K562 (cell line): ENCODE measurements around the gene DGAT2. TPM values are rescaled to one million over a fixed set of nuclear protein-coding genes. Genes with fewer than 3 reads are reported as not detected.

Experiments used
- ATAC-seq: fragments of 200-7000 bp; cut with Tn5 transposase; 3 replicates; pipeline ENCODE4 v1.9.1; 2020; ENCODE audit warnings: moderate library complexity
- BruUV-seq: library from RNA; stranded (reverse); fragments of 400-500 nt; replicated peaks from 2 replicates; lab custom pipeline; 2021; lab: Mats Ljungman, UMichigan
- CTCF ChIA-PET: fragments of 300-600 bp; formaldehyde crosslinking; extraction: SDS; loops from one replicate; lab custom pipeline; 2021; ENCODE audit warnings: low intra/inter-chr PET ratio; lab: Yijun Ruan, JAX
- POLR2A ChIA-PET: fragments of 300-600, 350-650 bp; sonication (Branson Sonifier 250); formaldehyde crosslinking; extraction: SDS; loops from one replicate; lab custom pipeline; 2021; ENCODE audit warnings: antibody characterized with exemption, inconsistent platforms; lab: Yijun Ruan, JAX
- DNase-seq, 4 experiments: peaks; one replicate each; pipeline versions ENCODE4 v3.0.0 to v3.0.0-alpha.2; 2011 to 2018; ENCODE audit warnings: low spot score in 3 of 4, mixed read lengths in 3 of 4; ENCODE audit errors: extremely low read depth in 1 of 4
- FAIRE-seq: peaks from 2 replicates; lab custom pipeline; 2011; peaks lifted over from hg19 to GRCh38; lab: Jason Lieb, UNC
- H2AFZ ChIP-seq: 2 replicates; pipeline ENCODE4 v1.6.0; 2011; ENCODE audit warnings: low read depth, low read length, control low read depth, inconsistent platforms
- H3K27ac ChIP-seq: fragments of 200-600 bp; 3 replicates; pipeline ENCODE4 v1.8.0; 2011; ENCODE audit warnings: low read depth, mild to moderate bottlenecking, control low read depth, inconsistent platforms, low read length, moderate library complexity, mixed read lengths; ENCODE audit errors: extremely low read depth
- H3K27me3 ChIP-seq, 2 experiments: fragments of 300-600 bp in 1 of 2; 2 replicates in 1 of 2; 3 replicates in 1 of 2; pipeline versions ENCODE4 v1.6.0 to v1.8.0; 2011; ENCODE audit warnings: inconsistent platforms in 2 of 2, low read length in 2 of 2, mild to moderate bottlenecking in 1 of 2, mixed read lengths in 1 of 2, moderate library complexity in 1 of 2; ENCODE audit not compliant: control insufficient read depth in 2 of 2, insufficient read depth in 2 of 2
- H3K36me3 ChIP-seq: fragments of 300-600 bp; 3 replicates; pipeline ENCODE4 v1.8.0; 2011; ENCODE audit warnings: mild to moderate bottlenecking, low read length, inconsistent platforms; ENCODE audit not compliant: control insufficient read depth, insufficient read depth
- H3K4me1 ChIP-seq, 2 experiments: fragments of 200-600 bp in 1 of 2; replicated peaks in 1 of 2; 2 replicates in 1 of 2; 3 replicates in 1 of 2; pipeline versions ENCODE4 v1.5.1 to v1.8.0; 2011; ENCODE audit warnings: inconsistent platforms in 2 of 2, low read length in 2 of 2, mild to moderate bottlenecking in 1 of 2, mixed read lengths in 1 of 2, moderate library complexity in 1 of 2; ENCODE audit not compliant: control insufficient read depth in 2 of 2, insufficient read depth in 2 of 2
- H3K4me2 ChIP-seq: 2 replicates; pipeline ENCODE4 v1.6.1; 2011; ENCODE audit warnings: low read length, control low read depth, inconsistent platforms, mixed read lengths; ENCODE audit not compliant: insufficient read depth
- H3K4me3 ChIP-seq: fragments of 200-600 bp; sonication (generic), shearing (Covaris generic); 2 replicates; pipeline ENCODE4 v1.5.1; 2016; ENCODE audit warnings: control low read depth, inconsistent platforms
- H3K79me2 ChIP-seq: fragments of 200-600 bp; 3 replicates; pipeline ENCODE4 v1.8.0; 2011; ENCODE audit warnings: low read length, inconsistent platforms; ENCODE audit not compliant: control insufficient read depth, insufficient read depth
- H3K9ac ChIP-seq, 2 experiments: 2 replicates each; pipeline versions ENCODE4 v1.6.0 to v1.6.1; 2011; ENCODE audit warnings: low read depth in 2 of 2, low read length in 2 of 2, control low read depth in 1 of 2, inconsistent platforms in 1 of 2, mild to moderate bottlenecking in 1 of 2, mixed read lengths in 1 of 2; ENCODE audit not compliant: insufficient read depth in 1 of 2
- H3K9me1 ChIP-seq: one replicate; pipeline ENCODE4 v1.6.0; 2011; ENCODE audit warnings: inconsistent platforms, mild to moderate bottlenecking, low read length, moderate library complexity; ENCODE audit not compliant: control insufficient read depth, insufficient read depth
- H3K9me3 ChIP-seq: replicated peaks from 2 replicates; pipeline ENCODE4 v1.5.1; 2011; ENCODE audit warnings: low read depth, low read length, inconsistent platforms; ENCODE audit not compliant: control insufficient read depth, insufficient read depth
- H4K20me1 ChIP-seq: replicated peaks from 2 replicates; pipeline ENCODE4 v1.6.1; 2011; ENCODE audit warnings: low read length, inconsistent platforms, mixed read lengths; ENCODE audit not compliant: control insufficient read depth, insufficient read depth
- ETS1 ChIP-seq: conservative IDR thresholded peaks from 2 replicates; pipeline ENCODE4 v1.6.1; 2011; ENCODE audit warnings: low read depth, mild to moderate bottlenecking, low read length; ENCODE audit not compliant: control insufficient read depth
- NFE2L1 ChIP-seq: fragments of 450-650 bp; IDR thresholded peaks from 2 replicates; pipeline ENCODE4 v1.6.1; 2016; ENCODE audit warnings: missing genetic modification characterization, low read depth, mild to moderate bottlenecking, missing compliant biosample characterization, moderate library complexity, borderline replicate concordance
- NR0B1 ChIP-seq: fragments of 450-650 bp; IDR thresholded peaks from one replicate; pipeline ENCODE4 v1.6.1; 2018; ENCODE audit warnings: mild to moderate bottlenecking, moderate library complexity; ENCODE audit not compliant: partially characterized antibody
- POLR2H ChIP-seq: IDR thresholded peaks from 2 replicates; pipeline ENCODE4 v1.6.1; 2016; ENCODE audit warnings: missing genetic modification characterization, low read depth, mild to moderate bottlenecking, control low read depth, missing compliant biosample characterization, moderate library complexity
- RBM15 ChIP-seq: fragments of 200-400 bp; formaldehyde crosslinking; IDR thresholded peaks from 2 replicates; pipeline ENCODE4 v1.6.1; 2018; ENCODE audit warnings: mild to moderate bottlenecking, low read length, moderate library complexity; ENCODE audit not compliant: insufficient read depth
- SMARCA5 ChIP-seq: fragments of 450-650 bp; IDR thresholded peaks from 2 replicates; pipeline ENCODE4 v1.6.1; 2016
- TCF7L2 ChIP-seq: fragments of 150-350 bp; IDR thresholded peaks from 2 replicates; pipeline ENCODE4 v1.6.1; 2016; ENCODE audit warnings: low read depth, mild to moderate bottlenecking, low read length, moderate library complexity
- WHSC1 ChIP-seq: IDR thresholded peaks from one replicate; pipeline ENCODE4 v1.6.1; 2012; ENCODE audit warnings: low read length, control low read depth, inconsistent platforms
- ZNF184 ChIP-seq: sonication (generic); formaldehyde crosslinking; IDR thresholded peaks from 2 replicates; pipeline ENCODE4 v1.5.0; 2020; ENCODE audit warnings: missing genetic modification reagents
- ZNF23 ChIP-seq: fragments of 250-450 bp; sonication (Bioruptor Pico); IDR thresholded peaks from 2 replicates; pipeline ENCODE4 v1.4.0; 2020; ENCODE audit warnings: mild to moderate bottlenecking
- ZNF589 ChIP-seq: fragments of 200-800 bp; sonication (Bioruptor generic); IDR thresholded peaks from 2 replicates; pipeline ENCODE4 v1.6.1; 2016; ENCODE audit warnings: low read depth, missing genetic modification characterization, missing compliant biosample characterization
- ZNF77 ChIP-seq: fragments of 250-450 bp; sonication (Bioruptor Pico); IDR thresholded peaks from 2 replicates; pipeline ENCODE4 v1.5.0; 2020
- WGBS: fragments of 100-300 bp; shearing (Covaris generic); methylation state at CpG from one replicate; pipeline ENCODE4 v1.1.6; 2016; ENCODE audit warnings: low coverage, mixed read lengths; ENCODE audit not compliant: insufficient coverage; ENCODE audit errors: missing lambda C conversion rate; 5-methylcytosine and 5-hydroxymethylcytosine counted together
- in situ Hi-C: fragments of 300-500 bp; cut with MboI; formaldehyde crosslinking; loops from 4 replicates; pipeline ENCODE4 v1.15.0; 2018; ENCODE audit warnings: inconsistent platforms, mixed read lengths
- intact Hi-C: fragments of 100-400 bp; cut with micrococcal nuclease; formaldehyde crosslinking; loops from 2 replicates; pipeline ENCODE4 v1.14.2; 2022
- polyA plus RNA-seq, 8 experiments: library from polyadenylated mRNA; depleted of rRNA in 4 of 8; stranded (reverse) in 5 of 8; unstranded in 3 of 8; fragments of >200 nt; fragmentation: Nextera tagmentation in 2 of 8; fragmentation: Illumina TruSeq in 1 of 8; extraction: Ambion mirVana in 2 of 8; extraction: Trizol in 1 of 8; gene quantifications; 2 replicates each; pipeline versions ENCODE4 v1.2.1 to v1.2.3, GENCODE V29; 2011 to 2014; ENCODE audit warnings: inconsistent platforms in 1 of 8, missing spikeins in 1 of 8
- total RNA-seq, 7 experiments: library from RNA; depleted of rRNA in 6 of 7; stranded (reverse); fragments of >200 nt in 6 of 7; fragmentation: Illumina TruSeq in 2 of 7; extraction: Trizol in 2 of 7; gene quantifications; 2 replicates each; pipeline versions ENCODE4 v1.2.1 to v1.2.3, GENCODE V29; 2011 to 2021; ENCODE audit warnings: low replicate concordance in 1 of 7

DGAT2 gene
- total and polyA plus RNA-seq, 9 of the 15 experiments (the other 6 are each of a cell fraction or from before 2014, with no cell fraction given), result 0.68 to 2.8 (median 1.8) TPM

GRCh38 chr11:75759832-75760231 lies 8.7 kb upstream of the DGAT2 start:
- Histone ChIP-seq H2AFZ (no peak overlapping the region), H3K27me3 (no peaks in the 10 kb centered on the region), H3K36me3 (no peaks in the 10 kb centered on the region), H3K9me3 (no peaks in the 10 kb centered on the region), H3K9me1 (no peaks in the 10 kb centered on the region), H4K20me1 (no peaks in the 10 kb centered on the region), H3K4me3 (no peak overlapping the region), H3K79me2 (no peaks in the 10 kb centered on the region), H3K27ac (no peak overlapping the region), H3K9ac (no peak overlapping the region; a peak in 1 of 4 replicates), H3K4me1 (no peaks in the 10 kb centered on the region), H3K4me2 (no peak overlapping the region)
- in situ Hi-C loops, result no loop called here
- BruUV-seq, result no TSS peak
- WGBS, result 13% methylated on average over 4 of the region's 4 CpGs
- FAIRE-seq (no peak), ATAC-seq (no peak), DNase-seq (no peak)
- TF ChIP-seq ZNF184 (CRISPR knock-in tag) (no peak), SMARCA5 (no peak), ETS1 (no peak), RBM15 (no peak), POLR2H (tag) (no peak), ZNF23 (no peak), WHSC1 (no peak), ZNF589 (CRISPR knock-in tag) (no peak), NR0B1 (no peak), ZNF77 (no peak), TCF7L2 (no peak), NFE2L1 (no peak)
- intact Hi-C loops, result no loop called here
- ChIA-PET POLR2A (interaction anchor here (0.7 to 1.2 kb wide), 2 partner anchors 10 to 25 kb away, joined by 3 to 4 read pairs; no protein-coding TSS in a partner anchor), CTCF (no interaction called here)
